Trophoblast cell (in vitro differentiated cells and primary cell): ENCODE data around the gene SSH3.
A peak's percentile ranks its signal among the peaks of the same experiment; 100 is the strongest.

Experiments
- DNase-seq, 2 donors: peaks; one replicate each; pipeline ENCODE4 v3.0.0-alpha.2; 2016
- H2AFZ ChIP-seq: 2 replicates; pipeline ENCODE4 v1.6.1; 2013; ENCODE audit warnings: low read length, moderate library complexity, mild to moderate bottlenecking; ENCODE audit not compliant: insufficient read depth, poor library complexity
- H2AK5ac ChIP-seq: 2 replicates; pipeline ENCODE4 v1.6.1; 2013; ENCODE audit warnings: mild to moderate bottlenecking, low read length
- H2BK120ac ChIP-seq: 2 replicates; pipeline ENCODE4 v1.6.1; 2013; ENCODE audit warnings: low read length, mild to moderate bottlenecking, moderate library complexity; ENCODE audit not compliant: insufficient read depth, poor library complexity
- H2BK12ac ChIP-seq: 2 replicates; pipeline ENCODE4 v1.6.1; 2013; ENCODE audit warnings: mild to moderate bottlenecking, low read length, moderate library complexity
- H2BK5ac ChIP-seq: 2 replicates; pipeline ENCODE4 v1.6.1; 2013; ENCODE audit warnings: low read length, low read depth, moderate library complexity, mild to moderate bottlenecking; ENCODE audit not compliant: poor library complexity
- H3K14ac ChIP-seq: 2 replicates; pipeline ENCODE4 v1.6.1; 2013; ENCODE audit warnings: mild to moderate bottlenecking, low read length
- H3K18ac ChIP-seq: 2 replicates; pipeline ENCODE4 v1.6.1; 2013; ENCODE audit warnings: mild to moderate bottlenecking, low read length
- H3K23ac ChIP-seq: 2 replicates; pipeline ENCODE4 v1.6.1; 2013; ENCODE audit warnings: low read length
- H3K27ac ChIP-seq: 2 replicates; pipeline ENCODE4 v1.5.1; 2013; ENCODE audit warnings: low read depth, mild to moderate bottlenecking, inconsistent platforms, low read length, moderate library complexity
- H3K27me3 ChIP-seq: 2 replicates; pipeline ENCODE4 v1.6.1; 2013; ENCODE audit warnings: inconsistent platforms, mild to moderate bottlenecking, low read length, moderate library complexity; ENCODE audit not compliant: insufficient read depth
- H3K36me3 ChIP-seq, 2 experiments: 1 replicate in 1 of 2; 2 replicates in 1 of 2; pipeline ENCODE4 v1.6.1; 2013; ENCODE audit warnings: low read length in 2 of 2, mild to moderate bottlenecking in 2 of 2, moderate library complexity in 1 of 2; ENCODE audit not compliant: insufficient read depth in 2 of 2, control insufficient read depth in 1 of 2
- H3K4ac ChIP-seq: 2 replicates; pipeline ENCODE4 v1.6.1; 2013; ENCODE audit warnings: low read depth, mild to moderate bottlenecking, low read length, moderate library complexity
- H3K4me1 ChIP-seq, 2 experiments: 1 replicate in 1 of 2; 2 replicates in 1 of 2; pipeline ENCODE4 v1.6.1; 2013; ENCODE audit warnings: low read length in 2 of 2, mild to moderate bottlenecking in 2 of 2, moderate library complexity in 1 of 2; ENCODE audit not compliant: insufficient read depth in 2 of 2, control insufficient read depth in 1 of 2
- H3K4me2 ChIP-seq: 2 replicates; pipeline ENCODE4 v1.6.1; 2013; ENCODE audit warnings: inconsistent platforms, mild to moderate bottlenecking, low read length, moderate library complexity
- H3K4me3 ChIP-seq: 2 replicates; pipeline ENCODE4 v1.5.1; 2013; ENCODE audit warnings: mild to moderate bottlenecking, low read depth, low read length, inconsistent platforms
- H3K79me1 ChIP-seq: one replicate; pipeline ENCODE4 v1.6.1; 2013; ENCODE audit warnings: low read length
- H3K79me2 ChIP-seq: 2 replicates; pipeline ENCODE4 v1.6.1; 2013; ENCODE audit warnings: low read length, mild to moderate bottlenecking; ENCODE audit not compliant: control insufficient read depth, insufficient read depth, poor library complexity
- H3K9ac ChIP-seq: 2 replicates; pipeline ENCODE4 v1.6.1; 2013; ENCODE audit warnings: mild to moderate bottlenecking, low read length
- H3K9me3 ChIP-seq: 2 replicates; pipeline ENCODE4 v1.6.1; 2013; ENCODE audit warnings: low read depth, mild to moderate bottlenecking, control low read depth, inconsistent platforms, low read length; ENCODE audit not compliant: insufficient read depth
- H4K12ac ChIP-seq: 2 replicates; pipeline ENCODE4 v1.6.1; 2013; ENCODE audit warnings: low read depth, mild to moderate bottlenecking, low read length, moderate library complexity
- H4K8ac ChIP-seq: 2 replicates; pipeline ENCODE4 v1.6.1; 2013; ENCODE audit warnings: low read depth, mild to moderate bottlenecking, low read length, moderate library complexity
- H4K91ac ChIP-seq: one replicate; pipeline ENCODE4 v1.6.1; 2013; ENCODE audit warnings: low read depth, mild to moderate bottlenecking, low read length, moderate library complexity
- WGBS: extraction: QIAGEN DNeasy Blood & Tissue Kit; methylation state at CpG from one replicate; pipeline ENCODE4 v1.1.7; 2013; ENCODE audit warnings: missing lambda C conversion rate; ENCODE audit not compliant: insufficient read length, insufficient coverage; ENCODE audit errors: extremely low coverage; 5-methylcytosine and 5-hydroxymethylcytosine counted together

Gene SSH3

GRCh38 chr11:67261640-67261945 is 41.7 kb upstream of the SSH3 start:
- H3K9me3 ChIP-seq = no peaks in the 10 kb centered on the region
- H4K91ac ChIP-seq = no peak overlapping the region
- no peak overlapping the region for H3K4me3 ChIP-seq
- no peak overlapping the region for H3K14ac ChIP-seq
- H2BK12ac ChIP-seq = no peak overlapping the region
- H3K4me1 ChIP-seq = peaks cover 5 to 14% of the 10 kb centered on the region in 2 experiments
- H3K4ac ChIP-seq = no peak overlapping the region
- no peak overlapping the region for H3K23ac ChIP-seq
- H3K36me3 ChIP-seq = peaks cover 5% of the 10 kb centered on the region in 2 experiments
- no peak overlapping the region for H3K18ac ChIP-seq
- H3K79me2 ChIP-seq = peaks cover 1% of the 10 kb centered on the region
- no CpG with 5 or more reads among the region's 18 CpGs for WGBS
- no peak overlapping the region for H4K12ac ChIP-seq
- H2BK120ac ChIP-seq = no peak overlapping the region
- peaks cover 5% of the 10 kb centered on the region for H3K79me1 ChIP-seq
- peak overlapping the region; percentile 41 for H4K8ac ChIP-seq
- no peak overlapping the region for H3K9ac ChIP-seq
- H2AFZ ChIP-seq = peak overlapping the region; percentile 20
- no peak overlapping the region for H3K27ac ChIP-seq
- no peaks in the 10 kb centered on the region for H3K27me3 ChIP-seq
- no peak for DNase-seq
- H2AK5ac ChIP-seq = no peak overlapping the region
- no peak overlapping the region for H2BK5ac ChIP-seq
- H3K4me2 ChIP-seq = peak overlapping the region; percentile 53

- no peaks in the 10 kb centered on the region for H3K9me3 ChIP-seq
- H2AK5ac ChIP-seq = no peak overlapping the region
- peak overlapping the region; percentile 53 for H3K4me2 ChIP-seq
- no peak overlapping the region for H2BK5ac ChIP-seq
- no peak overlapping the region for H3K4ac ChIP-seq
- no peak overlapping the region for H3K14ac ChIP-seq
- H2BK120ac ChIP-seq = no peak overlapping the region
- H4K8ac ChIP-seq = peak overlapping the region; percentile 41
- H3K79me2 ChIP-seq = peaks cover 6% of the 10 kb centered on the region
- DNase-seq = peak; percentile 65 to 77
- no peaks in the 10 kb centered on the region for H3K27me3 ChIP-seq
- peaks cover 5 to 16% of the 10 kb centered on the region in 2 experiments for H3K4me1 ChIP-seq
- H3K27ac ChIP-seq = no peak overlapping the region
- no peak overlapping the region for H3K9ac ChIP-seq
- no peak overlapping the region for H3K18ac ChIP-seq
- no peak overlapping the region for H4K12ac ChIP-seq
- H3K36me3 ChIP-seq = peaks cover 3% of the 10 kb centered on the region in 2 experiments
- peaks cover 9% of the 10 kb centered on the region for H3K79me1 ChIP-seq
- no peak overlapping the region for H4K91ac ChIP-seq
- H3K4me3 ChIP-seq = no peak overlapping the region
- no CpG with 5 or more reads among the region's 18 CpGs for WGBS
- H3K23ac ChIP-seq = no peak overlapping the region
- no peak overlapping the region for H2AFZ ChIP-seq
- no peak overlapping the region for H2BK12ac ChIP-seq
These were observed 41.2 kb upstream of the SSH3 start for GRCh38 chr11:67261946-67262681.

- H3K79me2 ChIP-seq = peaks cover 9% of the 10 kb centered on the region
- peaks cover 11 to 24% of the 10 kb centered on the region in 2 experiments for H3K4me1 ChIP-seq
- no peak overlapping the region for H3K18ac ChIP-seq
- H3K4ac ChIP-seq = no peak overlapping the region
- H2BK12ac ChIP-seq = no peak overlapping the region
- no peaks in the 10 kb centered on the region for H3K27me3 ChIP-seq
- H4K8ac ChIP-seq = peak overlapping the region; percentile 62
- H3K4me3 ChIP-seq = no peak overlapping the region
- no peak overlapping the region for H2BK120ac ChIP-seq
- peak overlapping the region; percentile 39 for H4K12ac ChIP-seq
- peak overlapping the region; percentile 12 for H3K14ac ChIP-seq
- peak overlapping the region; percentile 27 for H4K91ac ChIP-seq
- no peak overlapping the region for H2AK5ac ChIP-seq
- no CpG with 5 or more reads among the region's 22 CpGs for WGBS
- H2AFZ ChIP-seq = peak overlapping the region; percentile 64
- H3K9me3 ChIP-seq = no peaks in the 10 kb centered on the region
- no peak overlapping the region for H3K27ac ChIP-seq
- peak; percentile 68 to 87 for DNase-seq
- peaks cover 3 to 4% of the 10 kb centered on the region in 2 experiments for H3K36me3 ChIP-seq
- no peak overlapping the region for H3K9ac ChIP-seq
- no peak overlapping the region for H3K4me2 ChIP-seq
- no peak overlapping the region for H2BK5ac ChIP-seq
- peaks cover 10% of the 10 kb centered on the region for H3K79me1 ChIP-seq
- no peak overlapping the region for H3K23ac ChIP-seq
These were observed 40.3 kb upstream of the SSH3 start for GRCh38 chr11:67262731-67263675.

GRCh38 chr11:67264260-67264659 is 39.1 kb upstream of the SSH3 start:
- Histone ChIP-seq H3K4me2 (no peak overlapping the region), H3K9me3 (no peaks in the 10 kb centered on the region), H2BK12ac (no peak overlapping the region), H3K79me1 (peaks cover 10% of the 10 kb centered on the region), H4K12ac (no peak overlapping the region), H2BK5ac (no peak overlapping the region), H3K79me2 (peaks cover 9% of the 10 kb centered on the region), H3K36me3 (peaks cover 10 to 11% of the 10 kb centered on the region in 2 experiments), H3K9ac (no peak overlapping the region), H3K4me3 (no peak overlapping the region), H2BK120ac (no peak overlapping the region), H2AFZ (no peak overlapping the region), H3K27ac (no peak overlapping the region), H4K91ac (no peak overlapping the region), H3K4me1 (peaks cover 15 to 25% of the 10 kb centered on the region in 2 experiments), H3K23ac (no peak overlapping the region), H2AK5ac (no peak overlapping the region), H3K18ac (no peak overlapping the region), H3K4ac (no peak overlapping the region), H3K14ac (no peak overlapping the region), H4K8ac (no peak overlapping the region), H3K27me3 (no peaks in the 10 kb centered on the region)
- no peak for DNase-seq
- no CpG with 5 or more reads among the region's 5 CpGs for WGBS
